Fibroblast of villous mesenchyme (primary cell): ENCODE measurements around the gene MAPK1. TPM values are rescaled to one million over a fixed set of nuclear protein-coding genes. Genes with fewer than 3 reads are reported as not detected.
"Not testable (repeated sequence)": the region's sequence is repeated elsewhere in the genome, so short reads cannot be mapped to it uniquely, and the experiment has no call there.

Experiments used
- DNase-seq: peaks from one replicate; pipeline ENCODE4 v3.0.0-alpha.2; 2010; ENCODE audit warnings: low read depth
- H3K4me3 ChIP-seq: 2 replicates; pipeline ENCODE4 v1.5.1; 2011; ENCODE audit warnings: low read depth, mild to moderate bottlenecking, low read length
- total RNA-seq: library from RNA; depleted of rRNA; stranded (reverse); fragments of >200 nt; gene quantifications from 2 replicates; pipeline ENCODE4 v1.2.3, GENCODE V29; 2012
- TF ChIP-seq, protein P1 (sequence below): IDR thresholded peaks from 2 replicates; pipeline ENCODE4 v1.5.1; 2012; ENCODE audit warnings: low read depth, mild to moderate bottlenecking, low read length; ENCODE audit not compliant: insufficient read depth

MAPK1 gene
- total RNA-seq, 1 donor, result 51.8 TPM

DNA sequence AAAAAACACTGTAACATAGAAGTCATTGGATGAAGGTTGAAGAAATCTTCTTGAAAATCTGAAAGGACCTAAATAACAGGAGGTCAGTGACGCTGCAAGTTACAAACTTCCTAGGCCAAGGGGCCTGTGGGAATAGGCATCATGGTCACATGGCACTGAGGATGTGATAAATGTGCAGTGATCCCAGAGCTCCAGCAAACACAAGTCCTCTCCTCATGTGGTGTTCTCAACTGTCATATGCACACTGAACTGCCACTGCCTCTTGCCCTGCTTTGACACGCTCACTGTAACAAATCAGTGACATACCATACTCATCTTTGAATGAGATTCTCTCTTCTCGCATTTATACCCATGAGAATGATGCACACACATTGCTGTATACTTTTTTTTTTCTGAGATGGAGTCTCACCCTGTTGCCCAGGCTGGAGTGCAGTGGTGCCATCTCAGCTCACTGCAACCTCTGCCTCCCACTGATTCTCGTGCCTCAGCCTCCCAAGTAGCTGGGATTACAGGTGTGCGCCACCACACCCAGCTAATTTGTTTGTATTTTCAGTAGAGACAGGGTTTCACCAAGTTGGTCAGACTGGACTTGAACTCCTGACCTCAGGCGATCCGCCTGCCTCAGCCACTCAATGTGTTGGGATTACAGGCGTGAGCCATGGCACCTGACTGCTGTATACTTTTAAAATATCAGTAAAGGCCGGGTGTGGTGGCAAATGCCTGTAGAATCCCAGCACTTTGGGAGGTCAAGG is 66.7 kb downstream of the MAPK1 start:
- no peak overlapping the region for H3K4me3 ChIP-seq
- TF ChIP-seq, protein P1, sequence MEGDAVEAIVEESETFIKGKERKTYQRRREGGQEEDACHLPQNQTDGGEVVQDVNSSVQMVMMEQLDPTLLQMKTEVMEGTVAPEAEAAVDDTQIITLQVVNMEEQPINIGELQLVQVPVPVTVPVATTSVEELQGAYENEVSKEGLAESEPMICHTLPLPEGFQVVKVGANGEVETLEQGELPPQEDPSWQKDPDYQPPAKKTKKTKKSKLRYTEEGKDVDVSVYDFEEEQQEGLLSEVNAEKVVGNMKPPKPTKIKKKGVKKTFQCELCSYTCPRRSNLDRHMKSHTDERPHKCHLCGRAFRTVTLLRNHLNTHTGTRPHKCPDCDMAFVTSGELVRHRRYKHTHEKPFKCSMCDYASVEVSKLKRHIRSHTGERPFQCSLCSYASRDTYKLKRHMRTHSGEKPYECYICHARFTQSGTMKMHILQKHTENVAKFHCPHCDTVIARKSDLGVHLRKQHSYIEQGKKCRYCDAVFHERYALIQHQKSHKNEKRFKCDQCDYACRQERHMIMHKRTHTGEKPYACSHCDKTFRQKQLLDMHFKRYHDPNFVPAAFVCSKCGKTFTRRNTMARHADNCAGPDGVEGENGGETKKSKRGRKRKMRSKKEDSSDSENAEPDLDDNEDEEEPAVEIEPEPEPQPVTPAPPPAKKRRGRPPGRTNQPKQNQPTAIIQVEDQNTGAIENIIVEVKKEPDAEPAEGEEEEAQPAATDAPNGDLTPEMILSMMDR, result no peak
- no peak for DNase-seq

GRCh38 chr22:21797444-21798221 is 69.8 kb downstream of the MAPK1 start:
- no peak for DNase-seq
- TF ChIP-seq, protein P1, result no peak
- no peak overlapping the region for H3K4me3 ChIP-seq

GRCh38 chr22:21796863-21797262 is 70.6 kb downstream of the MAPK1 start:
- no peak overlapping the region for H3K4me3 ChIP-seq
- TF ChIP-seq, protein P1, result no peak
- no peak for DNase-seq

GRCh38 chr22:21796231-21796630 is 71.2 kb downstream of the MAPK1 start:
- TF ChIP-seq, protein P1, result no peak
- no peak for DNase-seq
- no peak overlapping the region for H3K4me3 ChIP-seq

- H3K4me3 ChIP-seq, DNase-seq: not testable (repeated sequence)
Measured at GRCh38 chr22:21793716-21794115, 73.7 kb downstream of the MAPK1 start.

GRCh38 chr22:21791635-21792625 is 75.5 kb downstream of the MAPK1 start:
- TF ChIP-seq, protein P1, result no peak
- DNase-seq, result peak; percentile 15
- no peak overlapping the region for H3K4me3 ChIP-seq

DNA sequence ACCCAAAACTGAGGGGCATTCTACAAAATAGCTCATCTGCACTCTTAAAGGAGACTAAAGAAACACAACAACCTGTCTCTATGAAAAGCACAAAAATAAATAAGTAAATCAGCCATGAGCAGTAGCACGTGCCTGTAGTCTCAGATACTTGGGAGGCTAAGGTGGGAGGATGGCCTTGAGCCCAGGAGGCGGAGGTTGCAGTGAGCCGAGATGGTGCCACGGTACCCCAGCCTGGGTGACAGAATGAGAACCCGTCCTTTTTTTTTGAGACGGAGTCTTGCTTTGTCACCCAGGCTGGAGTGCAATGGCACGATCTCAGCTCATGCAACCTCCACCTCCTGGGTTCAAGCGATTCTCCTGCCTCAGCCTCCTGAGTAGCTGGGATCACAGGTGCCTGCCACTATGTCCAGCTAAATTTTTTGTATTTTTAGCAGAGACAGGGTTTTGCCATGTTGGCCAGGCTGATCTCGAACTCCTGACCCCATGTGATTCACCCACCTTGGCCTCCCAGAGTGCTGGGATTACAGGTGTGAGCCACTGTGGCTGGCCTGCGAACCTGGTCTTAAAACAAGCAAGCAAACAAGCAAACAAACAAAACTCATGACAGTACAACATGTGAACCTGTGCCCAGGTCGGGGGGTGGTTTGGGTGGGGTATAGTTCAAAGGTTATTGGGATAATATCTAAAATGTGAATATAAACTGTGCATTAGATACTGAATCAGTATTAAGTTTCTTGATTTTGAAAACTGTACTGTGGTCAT is 76.4 kb downstream of the MAPK1 start:
- DNase-seq, H3K4me3 ChIP-seq: not testable (repeated sequence)
